Heart left ventricle (tissue), 16 donors: ENCODE data around the gene GTF3C1. TPM values are rescaled to one million over a fixed set of nuclear protein-coding genes. Genes with fewer than 3 reads are reported as not detected.

ENCODE experiments used
- ATAC-seq, 4 donors: fragments of 200-7000 bp; cut with Tn5 transposase; one replicate each; pipeline ENCODE4 v1.9.1; 2020 to 2022; ENCODE audit warnings: moderate library complexity in 4 of 4, mild to moderate bottlenecking in 3 of 4, moderate number of reproducible peaks in 1 of 4
- DNase-seq, 5 donors: peaks; one replicate each; pipeline ENCODE4 v3.0.0-alpha.2; 2020
- H3K27ac ChIP-seq, 12 donors: fragments of 200-600 bp; sonication (generic) in 4 of 12; one replicate each; pipeline versions ENCODE4 v1.5.0 to v1.8.0; 2016 to 2022; ENCODE audit warnings: mild to moderate bottlenecking in 2 of 12
- H3K27me3 ChIP-seq, 9 donors: fragments of 200-600 bp; sonication (generic) in 2 of 9; one replicate each; pipeline versions ENCODE4 v1.5.1 to v1.8.0; 2016 to 2022; ENCODE audit warnings: mild to moderate bottlenecking in 3 of 9
- H3K36me3 ChIP-seq, 9 donors: fragments of 200-600 bp; sonication (generic) in 2 of 9; one replicate each; pipeline versions ENCODE4 v1.5.0 to v1.8.0; 2018 to 2022; ENCODE audit warnings: mild to moderate bottlenecking in 2 of 9
- H3K4me1 ChIP-seq, 12 donors: fragments of 200-600 bp; sonication (generic) in 4 of 12; one replicate each; pipeline versions ENCODE4 v1.5.0 to v1.8.0; 2016 to 2022; ENCODE audit warnings: mild to moderate bottlenecking in 3 of 12
- H3K4me3 ChIP-seq, 12 donors: fragments of 200-600 bp; sonication (generic) in 4 of 12; one replicate each; pipeline versions ENCODE4 v1.5.0 to v1.8.0; 2017 to 2022; ENCODE audit warnings: mild to moderate bottlenecking in 9 of 12, moderate library complexity in 4 of 12
- H3K9me3 ChIP-seq, 12 donors: fragments of 200-600 bp; sonication (generic) in 4 of 12; one replicate each; pipeline versions ENCODE4 v1.5.0 to v1.8.0; 2016 to 2022; ENCODE audit warnings: mild to moderate bottlenecking in 1 of 12
- POLR2A ChIP-seq, 2 donors: fragments of 450-650 bp; IDR thresholded peaks; one replicate each; pipeline ENCODE4 v1.6.1; 2017; ENCODE audit warnings: antibody characterized with exemption in 2 of 2, mild to moderate bottlenecking in 2 of 2, moderate library complexity in 2 of 2
- WGBS, 4 donors: extraction: QIAGEN DNeasy Blood & Tissue Kit in 2 of 4; methylation state at CpG; one replicate each; pipeline versions ENCODE4 v1.1.5 to v1.1.7; 2013 to 2018; 5-methylcytosine and 5-hydroxymethylcytosine counted together
- intact Hi-C, 10 donors: fragments of 100-400 bp; cut with DNase I; formaldehyde crosslinking; loops; one replicate each; pipeline versions ENCODE4 v1.11.1 to v1.14.2; 2022
- polyA plus RNA-seq, 2 donors: library from polyadenylated mRNA; stranded (reverse); fragments of 200-250 nt; gene quantifications; one replicate each; pipeline ENCODE4 v1.2.3, GENCODE V29; 2013
- total RNA-seq, 9 donors: library from RNA; depleted of rRNA in 2 of 9; stranded (reverse); fragments of >200 nt in 2 of 9; fragmentation: NEBNext Ultra II Directional in 3 of 9; extraction: Animal tissue kit (Norgen Biotek cat#: 25700) in 3 of 9; gene quantifications; one replicate each; pipeline versions ENCODE4 v1.1.0 to v1.2.4, GENCODE V29; 2016 to 2023
- TF ChIP-seq, protein P1 (sequence below), 12 donors: fragments of 200-600 bp; sonication (generic) in 4 of 12; IDR thresholded peaks; one replicate each; pipeline versions ENCODE4 v1.5.0 to v1.8.0; 2018 to 2022; ENCODE audit warnings: antibody characterized with exemption in 12 of 12, mild to moderate bottlenecking in 5 of 12
- donor health status: ischemic (EF 13 %, LVEDD 7.1; RV severe dilation, severe dysfunction).
- donor health status: healthy with polysubstance abuse.
- donor health status: DM: no; HTN: yes; CAD: no.
- donor health status: DM: no; HTN: no; CAD: no.
- donor health status: ischemic (EF 25% LVEDD 6.9; RV normal size, moderate dysfunction).
- donor health status: ischemic (EF 25% LVEDD 5.7; RV mildly dilated, moderate dysfunction).
- donor health status: healthy.
- donor health status: DM: yes; HTN: yes; CAD: no.
- donor health status: ischemic (EF 35%, LVEDD 5.7; RV mildly dilated, moderate dysfunction).
- donor health status: nonischemic (EF 11% LVEDD 7.7; RV severe dilation, severe dysfunction).
- donor health status: DM: yes; HTN: yes; CAD: no.
- donor health status: PGD.
- donor health status: ischemic (EF 29% LVEDD 5.4; RV normal size, mild dysfunction).
- donor health status: nonischemic (EF 23%, LVEDD 6.1; RV moderate dilation, normal function).

The GTF3C1 gene
- total and polyA plus RNA-seq, 11 donors: 48.1 to 80.3 (median 69.5) TPM

DNA sequence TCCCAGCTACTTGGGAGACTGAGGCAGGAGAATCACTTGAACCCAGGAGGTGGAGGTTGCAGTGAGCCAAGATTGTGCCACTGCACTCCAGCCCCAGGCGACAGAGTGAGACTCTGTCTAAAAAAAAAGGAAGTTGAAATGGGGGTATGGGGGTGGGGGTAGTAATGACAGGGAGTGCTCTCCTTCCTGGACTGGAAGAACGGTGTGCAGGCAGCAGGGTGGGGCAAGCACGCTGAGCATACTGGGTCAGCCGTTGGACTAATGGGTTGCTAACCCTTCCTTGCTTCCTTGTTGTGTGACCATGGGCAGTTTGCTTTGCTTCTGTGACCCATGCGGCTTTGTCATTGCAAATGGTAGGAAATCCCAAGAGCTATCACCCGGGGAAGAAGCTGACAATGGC, 16.7 kb upstream of the GTF3C1 start:
- H3K36me3 ChIP-seq: peaks cover 0 to 5% (median 0%) of the 10 kb centered on the region in 9 donors
- no peaks in the 10 kb centered on the region for H3K9me3 ChIP-seq
- DNase-seq: no peak
- H3K27ac ChIP-seq: no peak overlapping the region
- H3K27me3 ChIP-seq: no peaks in the 10 kb centered on the region
- peaks cover 0 to 21% (median 0%) of the 10 kb centered on the region in 12 donors for H3K4me1 ChIP-seq
- ATAC-seq: no peak
- H3K4me3 ChIP-seq: no peak overlapping the region
- no peak for TF ChIP-seq POLR2A (IDR thresholded peaks at IDR 0.05)
- TF ChIP-seq, protein P1, sequence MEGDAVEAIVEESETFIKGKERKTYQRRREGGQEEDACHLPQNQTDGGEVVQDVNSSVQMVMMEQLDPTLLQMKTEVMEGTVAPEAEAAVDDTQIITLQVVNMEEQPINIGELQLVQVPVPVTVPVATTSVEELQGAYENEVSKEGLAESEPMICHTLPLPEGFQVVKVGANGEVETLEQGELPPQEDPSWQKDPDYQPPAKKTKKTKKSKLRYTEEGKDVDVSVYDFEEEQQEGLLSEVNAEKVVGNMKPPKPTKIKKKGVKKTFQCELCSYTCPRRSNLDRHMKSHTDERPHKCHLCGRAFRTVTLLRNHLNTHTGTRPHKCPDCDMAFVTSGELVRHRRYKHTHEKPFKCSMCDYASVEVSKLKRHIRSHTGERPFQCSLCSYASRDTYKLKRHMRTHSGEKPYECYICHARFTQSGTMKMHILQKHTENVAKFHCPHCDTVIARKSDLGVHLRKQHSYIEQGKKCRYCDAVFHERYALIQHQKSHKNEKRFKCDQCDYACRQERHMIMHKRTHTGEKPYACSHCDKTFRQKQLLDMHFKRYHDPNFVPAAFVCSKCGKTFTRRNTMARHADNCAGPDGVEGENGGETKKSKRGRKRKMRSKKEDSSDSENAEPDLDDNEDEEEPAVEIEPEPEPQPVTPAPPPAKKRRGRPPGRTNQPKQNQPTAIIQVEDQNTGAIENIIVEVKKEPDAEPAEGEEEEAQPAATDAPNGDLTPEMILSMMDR (IDR thresholded peaks at IDR 0.05): no peak
- intact Hi-C loops: loop anchor here in 1 of 10 donors (10.0 kb wide), 1 partner anchor 62 kb away; no protein-coding TSS in a partner anchor
- WGBS, 4 donors: 75 to 81% (median 78%) methylated on average over 6 of the region's 6 CpGs

DNA sequence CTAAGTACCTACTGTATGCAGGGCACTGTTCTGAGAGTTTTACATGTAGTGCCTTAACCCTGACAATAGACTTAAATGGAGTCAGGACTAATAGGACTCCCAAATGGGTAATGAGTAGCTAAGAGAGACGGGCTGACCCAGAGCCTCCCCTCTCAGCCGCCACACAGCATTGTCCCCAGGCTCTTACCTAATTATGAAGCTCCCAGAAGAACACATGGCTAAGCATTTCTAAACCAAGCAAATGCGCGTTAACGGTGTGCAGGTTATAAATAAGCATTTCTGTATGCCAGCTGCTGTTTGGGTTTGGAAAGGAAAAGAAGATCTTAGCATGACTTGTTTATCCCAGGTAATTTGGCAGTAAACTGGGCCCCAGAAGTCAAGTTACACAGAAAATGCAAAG, 14.5 kb upstream of the GTF3C1 start:
- no peaks in the 10 kb centered on the region for H3K9me3 ChIP-seq
- intact Hi-C loops: loop anchor here in 2 of 10 donors (5.0 to 10.0 kb wide), 2 partner anchors 52 to 59 kb away; no protein-coding TSS in a partner anchor
- H3K4me1 ChIP-seq: peaks cover 0 to 33% (median 4%) of the 10 kb centered on the region in 12 donors
- H3K27ac ChIP-seq: no peak overlapping the region
- TF ChIP-seq, protein P1 (IDR thresholded peaks at IDR 0.05): no peak
- TF ChIP-seq POLR2A (IDR thresholded peaks at IDR 0.05): no peak
- H3K4me3 ChIP-seq: no peak overlapping the region
- 68 to 83% (median 80%) methylated on average over 5 of the region's 5 CpGs for WGBS, 4 donors
- peaks cover 0 to 3% (median 0%) of the 10 kb centered on the region in 9 donors for H3K36me3 ChIP-seq
- DNase-seq (no peak), ATAC-seq (no peak)
- H3K27me3 ChIP-seq: no peaks in the 10 kb centered on the region

- no peak for TF ChIP-seq POLR2A (IDR thresholded peaks at IDR 0.05)
- no peaks in the 10 kb centered on the region for H3K27me3 ChIP-seq
- ATAC-seq: no peak
- H3K4me1 ChIP-seq: peaks cover 0 to 33% (median 4%) of the 10 kb centered on the region in 12 donors
- no peak for DNase-seq
- H3K27ac ChIP-seq: no peak overlapping the region
- WGBS, 4 donors: 70 to 78% (median 73%) methylated on average over 8 of the region's 8 CpGs
- H3K9me3 ChIP-seq: no peaks in the 10 kb centered on the region
- peaks cover 0 to 8% (median 0%) of the 10 kb centered on the region in 9 donors for H3K36me3 ChIP-seq
- H3K4me3 ChIP-seq: no peak overlapping the region
- intact Hi-C loops: loop anchor here in 2 of 10 donors (5.0 to 10.0 kb wide), 2 partner anchors 49 to 56 kb away; no protein-coding TSS in a partner anchor
Measured at GRCh38 chr16:27561216-27561615, 11.5 kb upstream of the GTF3C1 start.

DNA sequence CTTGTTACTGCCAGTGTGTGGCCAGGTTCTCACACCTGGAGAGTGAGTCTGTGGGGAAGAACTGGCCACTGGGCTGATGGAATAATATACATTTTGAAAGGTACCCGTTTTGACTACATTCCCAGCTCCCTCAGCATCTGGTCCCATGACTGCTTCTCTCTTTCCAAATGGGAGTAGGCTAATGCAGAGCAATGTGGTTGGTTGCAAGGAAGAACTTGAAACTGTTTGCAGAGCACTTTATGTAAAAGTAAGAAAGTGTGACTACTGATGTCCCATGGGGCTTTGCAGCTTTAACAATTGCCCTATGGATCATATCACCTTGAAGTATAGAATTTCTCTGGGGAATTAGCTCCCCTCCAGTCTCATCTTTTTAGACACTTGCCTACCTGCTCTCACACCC, 9.2 kb upstream of the GTF3C1 start:
- 89 to 94% (median 91%) methylated on average over 1 of the region's 1 CpG for WGBS, 4 donors
- Histone ChIP-seq H3K9me3 (no peaks in the 10 kb centered on the region), H3K4me1 (peaks cover 0 to 27% (median 4%) of the 10 kb centered on the region in 12 donors), H3K27me3 (no peaks in the 10 kb centered on the region), H3K36me3 (peaks cover 0 to 8% (median 0%) of the 10 kb centered on the region in 9 donors), H3K4me3 (no peak overlapping the region), H3K27ac (no peak overlapping the region)
- DNase-seq: no peak
- intact Hi-C loops: no loop called here
- no peak for ATAC-seq
- TF ChIP-seq, protein P1 (IDR thresholded peaks at IDR 0.05): no peak
- no peak for TF ChIP-seq POLR2A (IDR thresholded peaks at IDR 0.05)

GRCh38 chr16:27558434-27558833, 8.7 kb upstream of the GTF3C1 start:
- no peak for ATAC-seq
- Histone ChIP-seq H3K27ac (no peak overlapping the region), H3K4me1 (peaks cover 0 to 24% (median 3%) of the 10 kb centered on the region in 12 donors), H3K27me3 (no peaks in the 10 kb centered on the region), H3K4me3 (no peak overlapping the region), H3K9me3 (no peaks in the 10 kb centered on the region), H3K36me3 (peaks cover 0 to 8% (median 0%) of the 10 kb centered on the region in 9 donors)
- TF ChIP-seq, protein P1 (IDR thresholded peaks at IDR 0.05): no peak
- no peak for TF ChIP-seq POLR2A (IDR thresholded peaks at IDR 0.05)
- intact Hi-C loops: no loop called here
- DNase-seq: no peak
- WGBS, 4 donors: 80 to 85% (median 83%) methylated on average over 3 of the region's 3 CpGs
